ENCODE measurements around the gene SPATA25.

SPATA25 gene

DNA sequence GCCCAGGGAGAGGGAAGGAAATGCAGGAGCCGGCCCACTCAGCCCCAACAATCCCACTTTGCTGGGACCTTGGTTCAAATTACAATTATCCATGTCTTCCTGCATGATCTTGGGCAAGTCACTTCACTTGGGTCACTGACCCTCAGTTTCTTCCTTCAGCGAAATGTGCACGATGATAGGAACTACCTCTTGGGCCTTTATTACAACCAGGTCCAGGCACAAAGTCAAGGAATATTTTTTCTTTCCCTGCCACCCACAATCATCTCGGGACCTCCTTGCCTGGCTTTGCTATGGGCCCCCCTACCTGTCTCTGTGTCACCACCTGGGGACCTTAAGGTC is 24.9 kb upstream of the SPATA25 start:
- TF ChIP-seq, protein P1, sequence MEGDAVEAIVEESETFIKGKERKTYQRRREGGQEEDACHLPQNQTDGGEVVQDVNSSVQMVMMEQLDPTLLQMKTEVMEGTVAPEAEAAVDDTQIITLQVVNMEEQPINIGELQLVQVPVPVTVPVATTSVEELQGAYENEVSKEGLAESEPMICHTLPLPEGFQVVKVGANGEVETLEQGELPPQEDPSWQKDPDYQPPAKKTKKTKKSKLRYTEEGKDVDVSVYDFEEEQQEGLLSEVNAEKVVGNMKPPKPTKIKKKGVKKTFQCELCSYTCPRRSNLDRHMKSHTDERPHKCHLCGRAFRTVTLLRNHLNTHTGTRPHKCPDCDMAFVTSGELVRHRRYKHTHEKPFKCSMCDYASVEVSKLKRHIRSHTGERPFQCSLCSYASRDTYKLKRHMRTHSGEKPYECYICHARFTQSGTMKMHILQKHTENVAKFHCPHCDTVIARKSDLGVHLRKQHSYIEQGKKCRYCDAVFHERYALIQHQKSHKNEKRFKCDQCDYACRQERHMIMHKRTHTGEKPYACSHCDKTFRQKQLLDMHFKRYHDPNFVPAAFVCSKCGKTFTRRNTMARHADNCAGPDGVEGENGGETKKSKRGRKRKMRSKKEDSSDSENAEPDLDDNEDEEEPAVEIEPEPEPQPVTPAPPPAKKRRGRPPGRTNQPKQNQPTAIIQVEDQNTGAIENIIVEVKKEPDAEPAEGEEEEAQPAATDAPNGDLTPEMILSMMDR (IDR thresholded peaks at IDR 0.05; ENCODE audit: insufficient read depth, low read depth, low read length, missing control alignments): no peak
- peak overlapping the region; percentile 45 for H3K4me3 ChIP-seq (ENCODE audit: low read depth, low read length)
- DNase-seq (ENCODE audit: low read depth): no peak

GRCh38 chr20:45911486-45912343 is 24.3 kb upstream of the SPATA25 start, which contains the start of gene PLTP:
TSS of gene PLTP (minus strand) at chr20:45912155. CDS start at chr20:45911452, 703 bp downstream.
- TF ChIP-seq, protein P1 (IDR thresholded peaks at IDR 0.05; ENCODE audit: insufficient read depth, low read depth, low read length, missing control alignments): no peak
- peak within 1 kb of the TSS; percentile 45 for H3K4me3 ChIP-seq (ENCODE audit: low read depth, low read length)
- DNase-seq (ENCODE audit: low read depth): peak; percentile 41

GRCh38 chr20:45910670-45911485 is 23.5 kb upstream of the SPATA25 start:
- DNase-seq (ENCODE audit: low read depth): peak; percentile 99
- TF ChIP-seq, protein P1 (IDR thresholded peaks at IDR 0.05; ENCODE audit: insufficient read depth, low read depth, low read length, missing control alignments): no peak
- H3K4me3 ChIP-seq (ENCODE audit: low read depth, low read length): peak overlapping the region; percentile 45

GRCh38 chr20:45909817-45910669 is 22.6 kb upstream of the SPATA25 start:
- peak overlapping the region; percentile 34; the same call in 1 of the 2 replicates for H3K4me3 ChIP-seq (ENCODE audit: low read depth, low read length)
- TF ChIP-seq, protein P1 (IDR thresholded peaks at IDR 0.05; ENCODE audit: insufficient read depth, low read depth, low read length, missing control alignments): no peak
- no peak for DNase-seq (ENCODE audit: low read depth)

DNA sequence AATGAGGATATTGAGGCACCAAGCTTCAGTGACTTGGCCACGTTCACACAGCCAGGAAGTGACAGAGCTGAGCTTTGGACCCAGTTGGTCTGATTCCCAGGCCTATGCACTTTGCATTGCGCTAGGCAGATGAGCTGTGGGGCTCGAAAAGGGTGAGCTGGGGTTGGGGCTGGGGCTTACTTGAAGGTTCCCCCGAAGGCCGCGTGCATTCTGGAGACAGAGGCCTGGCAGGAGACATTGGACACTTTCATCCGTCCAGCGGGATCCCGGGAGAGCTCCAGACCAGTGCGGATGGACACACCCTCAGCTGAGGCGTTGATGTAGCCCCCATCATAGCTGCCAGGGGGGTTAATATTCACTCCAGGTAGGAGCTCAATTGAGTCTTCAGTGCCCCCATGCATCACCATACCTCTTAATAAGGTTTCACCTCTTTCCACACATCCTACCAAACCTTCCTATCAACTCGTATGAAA is 21.9 kb upstream of the SPATA25 start:
- H3K4me3 ChIP-seq (ENCODE audit: low read depth, low read length): no peak overlapping the region
- TF ChIP-seq, protein P1 (IDR thresholded peaks at IDR 0.05; ENCODE audit: insufficient read depth, low read depth, low read length, missing control alignments): no peak
- no peak for DNase-seq (ENCODE audit: low read depth)

- DNase-seq (ENCODE audit: low read depth): no peak
- H3K4me3 ChIP-seq (ENCODE audit: low read depth, low read length): no peak overlapping the region
- TF ChIP-seq, protein P1 (IDR thresholded peaks at IDR 0.05; ENCODE audit: insufficient read depth, low read depth, low read length, missing control alignments): no peak
Measured at GRCh38 chr20:45908084-45908483, 20.7 kb upstream of the SPATA25 start.
